ENCODE measurements around the gene ALKBH1.
"Not testable (repeated sequence)": the region's sequence is repeated elsewhere in the genome, so short reads cannot be mapped to it uniquely, and the experiment has no call there.

ALKBH1 gene

DNA sequence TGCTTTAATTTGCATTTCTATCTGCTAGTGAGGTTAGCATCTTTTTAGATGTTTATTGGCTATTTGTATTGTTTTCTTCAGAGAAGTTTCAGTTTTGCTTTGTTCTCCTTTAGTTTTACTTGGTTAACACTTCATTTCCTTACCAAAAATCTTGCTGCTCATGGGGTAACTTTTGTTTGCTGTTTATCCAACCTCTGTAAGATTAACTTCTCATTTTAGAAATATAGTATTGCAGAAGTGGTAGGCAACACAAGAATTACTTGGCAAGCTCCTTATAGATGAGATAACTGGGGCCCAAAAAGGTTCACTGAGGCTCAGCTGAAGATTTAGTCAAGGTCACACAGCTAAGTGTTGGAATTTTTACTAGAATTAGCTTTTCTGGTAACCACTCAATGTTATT, 40.5 kb downstream of the ALKBH1 start:
- no peak for DNase-seq

DNA sequence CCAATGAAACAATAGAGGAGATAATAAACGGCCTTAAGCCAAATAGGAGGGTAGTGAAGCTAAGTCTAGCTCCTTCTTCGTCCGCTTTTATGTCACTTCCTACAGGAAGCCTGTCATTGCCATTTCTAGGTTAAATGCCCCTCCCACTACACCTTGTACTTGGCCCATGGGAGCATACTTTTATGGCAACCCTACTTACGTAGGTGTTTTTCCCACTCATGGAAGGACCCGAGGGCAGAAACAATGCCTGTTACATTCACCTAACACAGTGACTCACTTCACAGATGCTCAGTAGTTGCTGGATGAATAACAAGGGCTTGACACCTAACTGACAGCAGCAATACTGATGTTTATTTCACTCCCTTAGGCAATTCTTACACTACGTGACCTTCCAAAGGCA, 44.5 kb downstream of the ALKBH1 start:
- DNase-seq = no peak

DNA sequence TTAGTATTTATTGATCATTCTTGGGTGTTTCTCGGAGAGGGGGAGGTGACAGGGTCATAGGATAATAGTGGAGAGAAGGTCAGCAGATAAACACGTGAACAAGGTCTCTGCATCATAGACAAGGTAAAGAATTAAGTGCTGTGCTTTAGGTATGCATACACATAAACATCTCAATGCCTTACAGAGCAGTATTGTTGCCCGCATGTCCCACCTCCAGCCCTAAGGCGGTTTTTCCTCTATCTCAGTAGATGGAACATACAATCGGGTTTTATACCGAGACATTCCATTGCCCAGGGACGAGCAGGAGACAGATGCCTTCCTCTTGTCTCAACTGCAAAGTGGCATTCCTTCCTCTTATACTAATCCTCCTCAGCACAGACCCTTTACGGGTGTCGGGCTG, 46.3 kb downstream of the ALKBH1 start:
- DNase-seq = not testable (repeated sequence)

DNA sequence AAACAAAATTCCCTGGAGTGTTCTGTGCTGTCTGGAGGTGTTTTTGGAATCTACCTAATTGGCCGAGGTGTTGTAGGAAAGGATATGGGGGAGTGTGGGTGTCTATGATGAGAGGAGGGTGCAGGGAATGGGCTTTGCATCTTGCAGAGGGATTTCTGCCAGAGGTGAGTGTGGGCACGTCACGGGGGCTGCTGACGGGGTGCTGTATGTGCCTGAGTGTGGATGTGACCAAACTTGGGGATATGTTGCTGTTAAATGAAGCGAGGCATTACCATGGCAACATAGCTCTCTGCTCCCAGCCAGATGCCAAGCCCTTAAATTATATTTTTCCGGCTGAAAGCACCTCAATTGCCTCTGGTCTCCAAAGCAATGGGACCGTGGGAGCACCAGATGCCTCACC, 47.1 kb downstream of the ALKBH1 start:
- peak; percentile 86 for DNase-seq

DNA sequence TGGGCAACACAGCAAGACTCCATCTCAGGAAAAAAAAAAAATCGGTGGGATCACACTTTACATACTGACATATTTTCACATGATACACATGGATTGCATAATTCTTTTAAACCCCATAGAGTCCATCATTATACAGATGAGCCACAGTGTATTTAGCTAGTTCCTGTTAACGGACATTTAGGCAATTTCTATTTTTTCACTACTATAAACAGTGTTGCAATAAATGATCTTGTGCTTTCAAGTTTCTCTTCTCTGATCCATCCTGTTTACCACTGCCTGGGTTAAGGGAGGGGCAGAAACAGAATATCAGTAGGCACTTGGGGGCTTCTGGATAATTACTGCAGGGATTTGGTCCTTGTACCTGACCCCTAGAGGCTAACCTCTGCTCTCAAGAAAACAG, 48.0 kb downstream of the ALKBH1 start:
- DNase-seq = no peak

DNA sequence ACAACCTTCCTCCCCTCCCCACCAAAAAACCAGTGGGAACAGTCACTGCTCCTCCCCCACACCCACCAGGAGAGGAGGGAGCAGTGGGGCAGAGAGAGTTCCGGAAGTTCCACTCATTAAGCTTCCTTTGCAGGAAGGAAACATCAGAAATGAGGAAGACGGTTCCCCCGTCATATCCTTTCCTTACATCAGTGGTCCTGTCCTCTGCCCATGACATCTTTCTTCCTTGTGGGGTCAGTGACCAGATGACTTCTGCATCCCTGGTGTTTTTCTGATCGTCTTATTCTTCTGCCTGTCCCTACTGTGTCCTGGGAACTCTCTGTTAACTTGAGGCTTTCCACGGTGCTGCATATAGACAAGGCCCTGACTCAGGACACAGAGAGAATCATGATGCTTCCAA, 50.5 kb downstream of the ALKBH1 start:
- no peak for DNase-seq

DNA sequence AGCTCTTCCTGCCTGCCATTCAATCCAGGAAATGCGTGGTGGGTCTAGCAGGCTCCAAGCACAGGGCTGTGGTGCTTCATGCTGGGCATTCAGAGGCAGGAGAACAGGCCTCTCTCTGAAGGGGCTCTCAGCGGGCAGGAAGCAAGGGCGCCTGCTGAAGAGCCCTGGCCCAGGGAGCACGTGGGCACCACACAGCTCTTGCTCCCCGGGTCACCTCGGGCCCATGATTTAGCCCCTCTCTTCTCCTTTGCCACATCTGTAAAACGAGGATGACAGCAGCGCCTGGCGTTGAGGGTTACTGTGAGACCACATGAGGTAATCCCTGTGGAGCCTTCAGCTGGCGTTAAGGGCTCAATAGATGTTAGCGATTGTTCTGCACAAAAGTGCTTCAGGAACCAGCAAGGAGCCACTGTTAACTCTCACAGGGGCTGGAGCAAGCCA, 53.8 kb downstream of the ALKBH1 start:
- DNase-seq = no peak

DNA sequence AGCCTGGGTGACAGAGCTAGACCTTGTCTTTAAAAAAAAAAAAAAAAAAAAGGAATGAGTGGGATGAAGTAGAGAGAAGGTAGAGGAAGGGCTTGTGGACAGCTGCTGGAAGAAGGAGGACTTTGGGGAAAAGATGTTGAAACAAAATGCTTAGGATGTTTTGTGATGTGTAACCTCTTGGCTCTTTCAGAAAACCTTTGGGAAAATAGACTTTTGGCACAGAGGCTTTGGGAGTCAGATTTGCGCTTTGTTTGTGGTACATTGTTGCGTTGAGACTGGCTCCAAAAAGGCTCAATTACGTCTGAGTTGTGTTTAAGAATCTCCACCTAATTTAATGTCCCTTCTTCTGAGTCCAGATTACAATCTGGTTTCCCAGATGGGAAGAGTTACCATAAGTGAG, 58.5 kb downstream of the ALKBH1 start:
- DNase-seq = no peak

DNA sequence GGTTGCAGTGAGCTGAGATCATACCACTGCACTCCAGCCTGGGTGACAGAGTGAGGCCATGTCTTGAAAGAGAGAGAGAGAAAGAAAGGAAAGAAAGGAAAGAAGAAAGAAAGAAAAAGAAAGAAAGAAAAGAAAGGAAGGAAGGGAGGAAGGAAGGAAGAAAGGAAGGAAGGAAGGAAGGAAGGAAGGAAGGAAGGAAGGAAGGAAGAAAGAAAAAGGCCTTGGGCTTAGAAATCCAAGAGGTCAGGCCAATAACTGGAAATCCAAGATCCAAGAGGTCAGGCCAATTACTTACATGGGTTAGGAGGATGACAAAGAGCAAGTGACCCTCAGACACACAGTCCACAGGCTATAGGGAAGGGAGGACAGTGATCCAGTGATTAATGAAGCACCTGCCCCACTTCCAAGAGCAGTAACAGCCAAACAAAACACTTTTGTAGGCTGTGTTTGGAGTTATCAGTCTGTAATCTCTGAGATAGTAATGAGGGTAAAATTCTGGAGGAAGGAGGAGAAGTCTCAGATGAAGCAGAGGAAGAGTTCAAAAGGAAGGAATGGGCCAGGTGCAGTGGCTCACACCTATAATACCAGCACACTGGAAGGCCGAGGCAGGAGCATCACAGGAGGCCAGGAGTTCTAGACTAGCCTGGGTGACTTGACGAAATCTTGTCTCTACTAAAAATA, 59.2 kb downstream of the ALKBH1 start:
- DNase-seq = no peak

DNA sequence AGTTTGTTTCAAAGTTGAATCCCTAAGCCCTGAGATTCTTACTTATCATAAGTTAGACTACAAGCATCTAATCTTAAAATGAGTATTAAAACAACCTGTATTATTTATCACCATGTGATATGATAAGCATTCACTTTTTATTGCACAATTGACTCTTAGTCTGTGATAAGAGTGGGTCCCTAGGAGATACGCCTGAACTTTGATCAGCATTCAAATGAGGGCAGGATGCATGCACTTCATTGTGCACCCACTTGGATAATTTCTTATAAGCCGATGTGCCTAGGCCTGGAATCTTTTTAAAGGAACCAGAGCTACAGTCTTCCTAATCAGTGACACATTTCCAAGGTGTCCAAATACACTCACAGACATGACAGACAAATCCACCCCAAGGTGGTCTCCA, 60.0 kb downstream of the ALKBH1 start:
- no peak for DNase-seq

DNA sequence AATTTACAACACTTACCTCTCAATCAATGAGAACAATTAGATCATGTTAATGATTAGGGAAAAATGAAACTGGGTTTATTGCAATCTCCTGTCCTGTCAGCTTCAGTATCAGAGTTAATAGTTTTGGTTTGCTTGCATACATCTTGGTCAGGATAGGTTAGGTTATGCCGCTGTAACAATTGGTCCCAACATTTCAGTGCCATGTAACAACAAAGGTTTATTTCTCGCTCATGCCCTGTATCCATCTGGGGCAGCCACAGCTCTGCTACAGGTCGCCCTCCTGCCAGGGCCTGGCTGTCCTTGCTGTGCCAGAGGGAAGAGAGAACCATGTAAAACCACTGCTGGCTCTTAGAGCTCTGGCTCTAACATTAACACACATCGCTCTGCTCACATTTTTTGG, 60.9 kb downstream of the ALKBH1 start:
- DNase-seq = no peak

DNA sequence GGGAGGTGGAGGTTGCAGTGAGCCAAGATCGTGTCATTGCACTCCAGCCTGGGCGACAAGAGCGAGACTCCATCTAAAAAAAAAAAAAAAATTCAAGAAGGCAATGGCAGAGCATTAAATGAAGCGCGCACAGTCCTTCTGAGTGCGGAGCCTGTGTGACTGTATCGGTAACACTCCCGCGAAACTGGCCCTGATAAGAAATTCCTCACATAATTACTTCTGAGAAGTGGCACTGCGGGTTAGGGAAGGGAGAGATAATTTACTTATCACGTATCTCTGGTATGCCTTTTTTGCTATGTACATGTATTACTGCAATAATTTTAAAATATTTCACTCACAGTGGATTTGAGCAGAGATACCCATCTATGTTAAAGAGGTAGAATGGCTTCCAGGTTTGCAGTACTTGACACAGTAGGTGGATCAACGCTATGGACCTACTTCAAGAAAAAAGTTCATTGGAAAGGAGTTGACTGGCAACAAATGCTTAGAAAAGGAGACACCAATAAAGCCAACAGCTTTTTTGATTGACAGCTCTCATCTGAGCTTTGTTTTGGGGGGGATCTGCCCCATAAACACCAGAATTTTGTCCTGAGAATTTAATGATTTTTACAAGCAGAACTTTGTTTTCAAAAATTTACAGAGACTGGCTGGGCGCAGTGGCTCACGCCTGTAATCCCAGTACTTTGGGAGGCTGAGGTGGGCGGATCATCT, 62.1 kb downstream of the ALKBH1 start:
- DNase-seq = no peak

DNA sequence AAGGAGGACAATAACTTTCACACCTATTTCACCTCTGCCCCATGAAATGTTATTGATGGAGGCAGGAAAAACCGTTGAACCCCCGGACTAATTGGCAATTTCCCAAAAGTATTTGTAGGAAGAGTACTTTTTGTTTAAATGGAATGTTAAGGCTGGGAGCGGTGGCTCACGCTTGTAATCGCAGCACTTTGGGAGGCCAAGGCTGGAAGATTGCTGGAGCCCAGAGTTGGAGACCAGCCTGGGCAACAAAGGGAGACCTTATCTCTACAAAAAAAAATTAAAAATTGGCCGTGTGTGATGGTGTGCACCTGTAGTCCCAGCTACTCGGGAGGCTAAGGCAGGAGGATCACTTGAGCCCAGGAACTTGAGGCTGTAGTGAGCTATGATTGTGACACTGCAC, 65.4 kb downstream of the ALKBH1 start:
- no peak for DNase-seq

DNA sequence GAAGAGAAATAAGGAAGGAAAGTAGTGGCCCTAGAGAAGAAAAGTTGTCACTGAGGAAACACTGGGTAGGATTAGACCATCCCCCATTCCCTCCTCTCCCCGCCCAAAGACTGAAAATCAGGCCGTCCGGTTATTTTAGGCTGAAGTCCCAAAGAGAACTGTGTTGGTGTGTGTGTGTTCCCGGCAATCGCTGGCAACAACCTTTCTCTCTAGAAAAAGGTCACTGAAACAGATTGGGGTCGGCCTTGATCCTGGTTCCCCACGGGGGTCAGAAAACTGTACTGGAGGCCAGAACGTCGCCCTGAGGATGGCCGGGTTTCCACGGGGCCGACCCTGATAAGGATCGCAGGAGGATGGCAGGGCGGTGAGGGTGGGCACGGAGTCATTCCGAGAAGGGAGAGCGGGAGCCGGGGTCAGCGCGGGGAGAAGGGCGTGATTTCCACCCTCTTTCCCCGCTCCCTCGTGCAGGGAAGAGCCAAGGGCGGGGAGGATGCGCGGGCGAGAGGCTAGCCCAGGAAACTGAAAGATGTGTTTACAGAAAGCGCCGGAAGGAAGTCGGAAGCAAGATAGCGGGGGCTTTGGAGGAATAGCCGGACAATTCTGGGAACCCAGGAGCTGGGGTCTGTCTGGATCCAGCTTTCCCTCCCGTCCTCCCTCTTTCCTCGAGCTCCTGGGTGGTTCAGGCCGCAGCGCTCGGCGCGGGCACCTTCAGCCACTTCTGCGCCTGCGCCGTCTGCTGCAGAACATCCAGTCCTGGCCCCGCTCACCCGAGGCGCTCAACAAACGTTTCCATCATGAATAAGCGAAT, 66.1 kb downstream of the ALKBH1 start:
- DNase-seq = no peak

DNA sequence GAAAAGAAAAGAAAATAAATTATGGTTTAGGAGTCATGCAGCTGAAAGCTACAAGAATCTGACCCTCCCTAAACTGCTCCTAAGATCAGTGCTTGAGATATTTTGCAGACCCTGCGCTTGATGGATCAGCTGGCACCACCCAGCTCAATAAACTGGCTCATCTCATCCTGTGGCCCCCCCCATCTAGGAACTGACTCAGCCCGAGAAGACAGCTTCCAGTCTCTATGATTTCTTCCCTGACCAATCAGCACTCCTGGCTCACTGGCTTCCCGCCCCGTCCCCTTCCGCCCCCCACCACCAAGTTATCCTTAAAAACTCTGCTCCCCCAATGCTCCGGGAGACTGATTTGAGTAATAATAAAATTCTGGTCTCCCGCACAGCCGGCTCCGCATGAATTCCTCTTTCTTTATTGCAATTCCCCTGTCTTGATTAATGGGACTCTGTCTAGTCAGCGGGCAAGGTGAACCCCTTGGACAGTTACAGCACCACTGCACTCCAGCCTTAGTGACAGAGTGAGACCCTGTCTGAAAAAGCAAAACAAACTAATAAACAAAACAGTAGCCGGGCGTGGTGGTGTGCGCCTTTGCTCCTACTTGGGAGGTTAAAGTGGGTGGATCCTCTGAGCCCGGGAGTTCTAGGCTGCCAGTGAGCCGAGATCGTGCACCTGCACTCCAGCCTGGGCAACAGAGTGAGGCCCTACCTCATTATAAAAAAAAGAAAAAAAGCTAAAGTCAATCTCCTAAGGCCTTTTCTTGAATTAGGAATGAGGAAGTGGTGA, 66.9 kb downstream of the ALKBH1 start:
- no peak for DNase-seq

DNA sequence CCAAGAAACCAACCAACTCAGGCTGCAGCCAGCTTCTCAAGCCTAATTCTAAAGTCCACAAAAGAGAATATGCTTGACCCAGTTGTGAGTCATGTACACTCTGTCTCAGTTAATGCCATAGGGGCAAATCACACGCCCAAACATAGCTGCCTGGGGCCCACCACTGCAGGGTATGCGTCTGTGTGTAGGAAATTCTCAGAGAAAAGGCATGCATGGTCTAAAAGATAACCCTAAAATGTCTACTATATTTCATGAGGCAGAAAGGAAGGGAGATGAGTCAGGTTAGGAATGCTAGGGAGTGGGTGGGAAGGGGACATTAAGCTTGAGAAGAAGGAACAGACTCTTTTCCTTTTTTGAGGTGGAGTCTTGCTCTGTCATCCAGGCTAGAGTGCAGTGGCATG, 69.1 kb downstream of the ALKBH1 start:
- DNase-seq = no peak

DNA sequence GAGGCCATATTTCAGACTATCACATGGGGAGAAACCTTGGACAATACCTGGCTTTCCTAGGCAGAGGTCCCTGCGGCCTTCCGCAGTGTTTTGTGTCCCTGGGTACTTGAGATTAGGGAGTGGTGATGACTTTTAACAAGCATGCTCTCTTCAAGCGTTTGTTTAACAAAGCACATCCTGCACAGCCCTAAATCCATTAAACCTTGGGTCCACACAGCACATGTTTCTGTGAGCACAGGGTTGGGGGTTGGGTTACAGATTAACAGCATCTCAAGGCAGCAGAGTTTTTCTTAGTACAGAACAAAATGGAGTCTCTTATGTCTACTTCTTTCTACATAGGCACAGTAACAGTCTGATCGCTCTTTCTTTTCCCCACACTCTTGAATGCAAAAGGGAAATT, 72.0 kb downstream of the ALKBH1 start:
- not testable (repeated sequence) for DNase-seq

DNA sequence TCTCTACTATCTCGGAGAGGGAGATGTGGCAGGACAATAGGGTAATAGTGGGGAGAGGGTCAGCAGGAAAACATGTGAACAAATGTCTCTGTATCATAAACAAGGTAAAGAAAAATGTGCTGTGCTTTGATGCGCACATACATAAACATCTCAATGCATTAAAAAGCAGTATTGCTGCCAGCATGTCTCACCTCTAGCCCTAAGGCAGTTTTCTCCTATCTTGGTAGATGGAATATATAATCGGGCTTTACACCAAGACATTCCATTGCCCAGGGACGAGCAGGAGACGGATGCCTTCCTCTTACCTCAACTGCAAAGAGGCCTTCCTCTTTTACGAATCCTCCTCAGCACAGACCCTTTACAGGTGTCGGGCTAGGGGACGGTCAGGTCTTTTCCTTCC, 72.4 kb downstream of the ALKBH1 start:
- DNase-seq = not testable (repeated sequence)

DNA sequence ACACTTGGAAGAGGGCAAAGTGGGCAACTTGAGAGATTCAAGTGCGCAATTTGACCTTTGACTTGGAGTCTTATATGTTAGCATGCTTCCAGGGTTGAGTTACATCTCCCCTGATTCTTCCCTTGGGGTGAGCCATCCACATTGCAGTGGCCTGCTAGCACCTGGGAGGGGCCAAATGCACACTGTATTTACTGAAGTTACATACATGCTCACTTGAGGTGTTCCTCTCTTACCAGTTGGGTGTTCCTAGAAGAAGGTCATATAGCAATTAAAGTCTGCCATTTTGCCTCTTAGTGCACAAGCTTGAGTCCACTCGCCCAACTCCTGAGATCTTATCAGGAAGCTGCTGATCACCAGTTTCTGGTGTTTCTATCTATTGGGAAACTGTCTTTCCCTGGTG, 77.7 kb downstream of the ALKBH1 start:
- DNase-seq = no peak

DNA sequence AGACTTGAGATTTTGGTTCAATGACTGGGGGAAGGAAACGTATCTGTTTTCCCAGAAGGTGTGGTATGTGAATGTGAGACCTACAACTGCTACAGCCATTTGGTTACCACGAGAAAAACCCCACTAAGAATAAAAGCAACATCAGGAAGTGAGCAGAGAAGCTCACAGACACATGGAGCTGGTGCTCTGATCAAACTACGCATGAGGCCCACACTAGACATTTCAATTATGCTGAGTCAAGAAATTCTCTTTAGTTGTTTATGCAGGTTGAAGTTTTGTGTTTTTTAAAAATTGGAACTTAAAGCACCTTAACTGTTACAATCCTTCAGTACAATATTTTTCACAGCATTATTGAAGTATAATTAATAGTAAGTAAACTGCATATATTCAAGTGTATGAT, 82.5 kb downstream of the ALKBH1 start:
- no peak for DNase-seq

DNA sequence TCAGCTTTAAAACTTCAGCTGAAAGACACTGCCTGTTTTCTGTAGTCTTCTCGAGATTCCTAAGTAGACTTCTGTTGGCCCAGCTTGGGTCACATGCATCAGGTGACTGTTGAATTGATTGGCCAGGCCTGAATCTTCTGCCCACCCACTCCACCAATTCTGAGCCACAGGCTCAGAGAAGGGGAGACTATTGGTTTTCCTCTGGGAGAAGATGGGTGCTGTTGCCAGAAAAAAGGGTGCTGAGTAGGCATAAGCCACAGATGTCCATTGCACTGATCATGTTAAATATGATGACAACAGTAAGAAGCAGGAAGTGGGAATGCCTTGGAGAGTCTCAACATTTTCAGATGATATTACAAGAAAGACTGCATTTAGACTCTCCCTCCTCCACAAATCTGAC, 84.6 kb downstream of the ALKBH1 start:
- DNase-seq = no peak

Data from NCI-H1105 treated with DMSO at 0.1 percent for 48 hours (cell line).